Parathyroid adenoma (tissue), 2 donors: ENCODE results near the gene ZFP62.

Experiments used
- H2AFZ ChIP-seq: fragments of 300-600 bp; sonication (generic); one replicate; pipeline ENCODE4 v1.7.0; 2017; ENCODE audit warnings: antibody characterized with exemption, mild to moderate bottlenecking
- H3K27ac ChIP-seq: fragments of 300-600 bp; sonication (generic); one replicate; pipeline ENCODE4 v1.7.0; 2017
- H3K27me3 ChIP-seq: fragments of 300-600 bp; sonication (generic); one replicate; pipeline ENCODE4 v1.7.0; 2017; ENCODE audit warnings: low read length; ENCODE audit not compliant: control insufficient read depth, insufficient read depth
- H3K36me3 ChIP-seq: fragments of 300-600 bp; sonication (generic); one replicate; pipeline ENCODE4 v1.7.0; 2017; ENCODE audit warnings: low read length; ENCODE audit not compliant: control insufficient read depth, insufficient read depth
- H3K4me1 ChIP-seq: fragments of 300-600 bp; sonication (generic); one replicate; pipeline ENCODE4 v1.7.0; 2017; ENCODE audit warnings: control low read depth
- H3K4me2 ChIP-seq: fragments of 300-600 bp; sonication (generic); one replicate; pipeline ENCODE4 v1.7.0; 2017; ENCODE audit warnings: low read length
- H3K4me3 ChIP-seq: fragments of 300-600 bp; sonication (generic); one replicate; pipeline ENCODE4 v1.7.0; 2017; ENCODE audit warnings: low read depth, low read length
- H3K79me2 ChIP-seq: fragments of 300-600 bp; sonication (generic); one replicate; pipeline ENCODE4 v1.7.0; 2017; ENCODE audit warnings: control low read depth
- H3K9ac ChIP-seq: fragments of 300-600 bp; sonication (generic); one replicate; pipeline ENCODE4 v1.7.0; 2017; ENCODE audit warnings: mild to moderate bottlenecking
- H3K9me3 ChIP-seq: fragments of 300-600 bp; sonication (generic); one replicate; pipeline ENCODE4 v1.7.0; 2017; ENCODE audit warnings: low read length; ENCODE audit not compliant: control insufficient read depth
- CTCF ChIP-seq: fragments of 300-600 bp; sonication (generic); IDR thresholded peaks from one replicate; pipeline ENCODE4 v1.7.0; 2017; ENCODE audit warnings: antibody characterized with exemption, mild to moderate bottlenecking
- donor health status: primary hyperparathyroidism.

Gene ZFP62

GRCh38 chr5:180825768-180826525 lies 35.1 kb downstream of the ZFP62 start:
- Histone ChIP-seq H3K27me3 (no peaks in the 10 kb centered on the region), H3K4me2 (no peak overlapping the region), H3K79me2 (no peaks in the 10 kb centered on the region), H3K27ac (no peak overlapping the region), H2AFZ (no peak overlapping the region), H3K36me3 (no peaks in the 10 kb centered on the region), H3K4me3 (no peak overlapping the region), H3K9ac (no peak overlapping the region), H3K4me1 (peaks cover 7% of the 10 kb centered on the region), H3K9me3 (no peaks in the 10 kb centered on the region)
- no peak for TF ChIP-seq CTCF

- H3K4me2 ChIP-seq = no peak overlapping the region
- peaks cover 2% of the 10 kb centered on the region for H3K4me1 ChIP-seq
- H2AFZ ChIP-seq = no peak overlapping the region
- H3K9me3 ChIP-seq = no peaks in the 10 kb centered on the region
- no peaks in the 10 kb centered on the region for H3K27me3 ChIP-seq
- H3K27ac ChIP-seq = no peak overlapping the region
- no peak overlapping the region for H3K4me3 ChIP-seq
- no peaks in the 10 kb centered on the region for H3K79me2 ChIP-seq
- H3K36me3 ChIP-seq = no peaks in the 10 kb centered on the region
- no peak overlapping the region for H3K9ac ChIP-seq
- TF ChIP-seq CTCF = no peak
These were observed 36.2 kb downstream of the ZFP62 start for GRCh38 chr5:180824630-180825476.

GRCh38 chr5:180823940-180824629 lies 37.0 kb downstream of the ZFP62 start:
- no peak overlapping the region for H2AFZ ChIP-seq
- H3K9me3 ChIP-seq = no peaks in the 10 kb centered on the region
- no peak overlapping the region for H3K9ac ChIP-seq
- H3K79me2 ChIP-seq = no peaks in the 10 kb centered on the region
- no peak for TF ChIP-seq CTCF
- H3K4me3 ChIP-seq = no peak overlapping the region
- no peaks in the 10 kb centered on the region for H3K4me1 ChIP-seq
- no peak overlapping the region for H3K4me2 ChIP-seq
- H3K36me3 ChIP-seq = no peaks in the 10 kb centered on the region
- H3K27ac ChIP-seq = no peak overlapping the region
- no peaks in the 10 kb centered on the region for H3K27me3 ChIP-seq

- TF ChIP-seq CTCF = no peak
- H3K27me3 ChIP-seq = no peaks in the 10 kb centered on the region
- H2AFZ ChIP-seq = no peak overlapping the region
- H3K27ac ChIP-seq = no peak overlapping the region
- H3K4me1 ChIP-seq = no peaks in the 10 kb centered on the region
- no peaks in the 10 kb centered on the region for H3K36me3 ChIP-seq
- H3K4me2 ChIP-seq = no peak overlapping the region
- H3K9ac ChIP-seq = no peak overlapping the region
- H3K4me3 ChIP-seq = no peak overlapping the region
- H3K79me2 ChIP-seq = no peaks in the 10 kb centered on the region
- no peaks in the 10 kb centered on the region for H3K9me3 ChIP-seq
These were observed 37.7 kb downstream of the ZFP62 start for GRCh38 chr5:180823346-180823745.
